K562 (cell line): Measurements from ENCODE around the gene CHMP2A. TPM values are rescaled to one million over a fixed set of nuclear protein-coding genes. Genes with fewer than 3 reads are reported as not detected.
A peak's percentile ranks its signal among the peaks of the same experiment; 100 is the strongest.

Experiments
- ADNP ChIP-seq: fragments of 200-800 bp; sonication (Bioruptor generic); IDR thresholded peaks from 2 replicates; pipeline ENCODE4 v1.6.1; 2016; ENCODE audit warnings: missing genetic modification characterization, missing compliant biosample characterization
- BCLAF1 ChIP-seq, 2 experiments: fragments of 450-650 bp in 1 of 2; IDR thresholded peaks; 2 replicates each; pipeline ENCODE4 v1.6.1; 2011 to 2017; ENCODE audit warnings: low read depth in 2 of 2, antibody characterized with exemption in 1 of 2, borderline replicate concordance in 1 of 2, low read length in 1 of 2, mild to moderate bottlenecking in 1 of 2, mixed read lengths in 1 of 2; ENCODE audit not compliant: control insufficient read depth in 1 of 2
- DEAF1 ChIP-seq: fragments of 450-650 bp; formaldehyde crosslinking; IDR thresholded peaks from 2 replicates; pipeline ENCODE4 v1.4.0; 2020; ENCODE audit warnings: mild to moderate bottlenecking, moderate library complexity
- FOXA1 ChIP-seq: fragments of 450-650 bp; IDR thresholded peaks from 2 replicates; pipeline ENCODE4 v1.6.1; 2016; ENCODE audit warnings: mild to moderate bottlenecking, borderline replicate concordance
- HDGF ChIP-seq: fragments of 450-650 bp; IDR thresholded peaks from 2 replicates; pipeline ENCODE4 v1.6.1; 2016
- ILK ChIP-seq: fragments of 450-650 bp; IDR thresholded peaks from 2 replicates; pipeline ENCODE4 v1.6.1; 2016; ENCODE audit warnings: missing genetic modification characterization, low read depth, mild to moderate bottlenecking, missing compliant biosample characterization, moderate library complexity, borderline replicate concordance
- JUND ChIP-seq, 2 experiments: IDR thresholded peaks; 2 replicates in 1 of 2; 3 replicates in 1 of 2; pipeline ENCODE4 v1.6.1; 2011; ENCODE audit warnings: borderline replicate concordance in 2 of 2, low read depth in 2 of 2, low read length in 2 of 2, improper control_type of control experiment in 1 of 2, missing biosample characterization in 1 of 2, missing genetic modification characterization in 1 of 2, missing genetic modification reagents in 1 of 2
- NCOR1 ChIP-seq: fragments of 450-650 bp; IDR thresholded peaks from 2 replicates; pipeline ENCODE4 v1.6.1; 2016; ENCODE audit warnings: mild to moderate bottlenecking, moderate library complexity
- NEUROD1 ChIP-seq: fragments of 150-350 bp; IDR thresholded peaks from 2 replicates; pipeline ENCODE4 v1.6.1; 2014; ENCODE audit warnings: borderline replicate concordance, low read length, low read depth; ENCODE audit not compliant: partially characterized antibody
- RBM15 ChIP-seq: fragments of 200-400 bp; formaldehyde crosslinking; IDR thresholded peaks from 2 replicates; pipeline ENCODE4 v1.6.1; 2018; ENCODE audit warnings: mild to moderate bottlenecking, low read length, moderate library complexity; ENCODE audit not compliant: insufficient read depth
- SREBF2 ChIP-seq: sonication (generic); formaldehyde crosslinking; IDR thresholded peaks from 2 replicates; pipeline ENCODE4 v1.4.0; 2020; ENCODE audit warnings: mild to moderate bottlenecking, missing genetic modification reagents
- TCFL5 ChIP-seq: fragments of 250-450 bp; sonication (Bioruptor Pico); conservative IDR thresholded peaks from 2 replicates; pipeline ENCODE4 v1.6.1; 2021; ENCODE audit warnings: mild to moderate bottlenecking, moderate library complexity, matching md5 sums
- U2AF1 ChIP-seq: fragments of 200-400 bp; formaldehyde crosslinking; optimal IDR thresholded peaks from 2 replicates; pipeline ENCODE3; 2017; ENCODE audit warnings: mild to moderate bottlenecking, low read depth, low read length, moderate library complexity
- USF2 ChIP-seq: sonication (generic); formaldehyde crosslinking; IDR thresholded peaks from 2 replicates; pipeline ENCODE4 v1.5.0; 2020; ENCODE audit warnings: missing genetic modification reagents
- XRCC3 ChIP-seq: fragments of 450-650 bp; IDR thresholded peaks from 2 replicates; pipeline ENCODE4 v1.6.1; 2017; ENCODE audit warnings: mild to moderate bottlenecking, moderate library complexity
- ZBED1 ChIP-seq: IDR thresholded peaks from 2 replicates; pipeline ENCODE4 v1.6.1; 2014
- ZFP30 ChIP-seq: fragments of 250-450 bp; sonication (Bioruptor Pico); IDR thresholded peaks from 2 replicates; pipeline ENCODE4 v1.8.0; 2022; ENCODE audit warnings: moderate library complexity, mild to moderate bottlenecking, inconsistent platforms, borderline replicate concordance
- ZNF134 ChIP-seq: fragments of 250-450 bp; sonication (Bioruptor Pico); conservative IDR thresholded peaks from 2 replicates; pipeline ENCODE4 v1.4.0; 2020
- ZNF174 ChIP-seq: fragments of 250-450 bp; sonication (Bioruptor Pico); IDR thresholded peaks from 2 replicates; pipeline ENCODE4 v1.4.0; 2020; ENCODE audit warnings: mild to moderate bottlenecking
- ZNF217 ChIP-seq: sonication (generic); formaldehyde crosslinking; IDR thresholded peaks from 2 replicates; pipeline ENCODE4 v1.8.0; 2022; ENCODE audit warnings: mild to moderate bottlenecking, missing genetic modification reagents
- ZNF232 ChIP-seq: sonication (generic); formaldehyde crosslinking; IDR thresholded peaks from 2 replicates; pipeline ENCODE4 v1.8.0; 2022; ENCODE audit warnings: mild to moderate bottlenecking, missing genetic modification reagents
- ZNF282 ChIP-seq: sonication (generic); formaldehyde crosslinking; IDR thresholded peaks from 2 replicates; pipeline ENCODE4 v1.8.1; 2023; ENCODE audit warnings: missing genetic modification reagents
- ZNF431 ChIP-seq: sonication (generic); formaldehyde crosslinking; IDR thresholded peaks from 2 replicates; pipeline ENCODE4 v1.8.0; 2022; ENCODE audit warnings: mild to moderate bottlenecking, missing genetic modification reagents
- polyA plus RNA-seq, 8 experiments: library from polyadenylated mRNA; depleted of rRNA in 4 of 8; stranded (reverse) in 5 of 8; unstranded in 3 of 8; fragments of >200 nt; fragmentation: Nextera tagmentation in 2 of 8; fragmentation: Illumina TruSeq in 1 of 8; extraction: Ambion mirVana in 2 of 8; extraction: Trizol in 1 of 8; gene quantifications; 2 replicates each; pipeline versions ENCODE4 v1.2.1 to v1.2.3, GENCODE V29; 2011 to 2014; ENCODE audit warnings: inconsistent platforms in 1 of 8, missing spikeins in 1 of 8
- total RNA-seq, 7 experiments: library from RNA; depleted of rRNA in 6 of 7; stranded (reverse); fragments of >200 nt in 6 of 7; fragmentation: Illumina TruSeq in 2 of 7; extraction: Trizol in 2 of 7; gene quantifications; 2 replicates each; pipeline versions ENCODE4 v1.2.1 to v1.2.3, GENCODE V29; 2011 to 2021; ENCODE audit warnings: low replicate concordance in 1 of 7

The CHMP2A gene
- total and polyA plus RNA-seq, 9 of the 15 experiments (the other 6 are each of a cell fraction or from before 2014, with no cell fraction given) = 57.6 to 159 (median 87.2) TPM

- TF ChIP-seq BCLAF1 (IDR thresholded peaks at IDR 0.05; ENCODE audit: borderline replicate concordance in 1 of 2, control insufficient read depth in 1 of 2, low read depth in 2 of 2, low read length in 1 of 2) (no peak), NCOR1 (0 out of 2 replicates have a peak, but pooled peaks have one; percentile 22), SREBF2 (CRISPR knock-in tag) (no peak), ZNF431 (CRISPR knock-in tag) (0 out of 2 replicates have a peak, but pooled peaks have one; percentile 26), DEAF1 (CRISPR knock-in tag) (peak; percentile 46; the same call in 1 of the 2 replicates), U2AF1 (peak; percentile 51), ZNF134 (CRISPR knock-in tag) (no peak), HDGF (peak; percentile 74; the same call in 1 of the 2 replicates), ZFP30 (CRISPR knock-in tag) (no peak), NEUROD1 (no peak), ZBED1 (no peak), RBM15 (no peak), ZNF232 (no peak), FOXA1 (no peak), ADNP (no peak), TCFL5 (no peak), USF2 (CRISPR knock-in tag) (no peak), ILK (tag) (no peak), ZNF217 (CRISPR knock-in tag) (no peak), ZNF282 (CRISPR knock-in tag) (0 out of 2 replicates have a peak, but pooled peaks have one; percentile 72), JUND (IDR thresholded peaks at IDR 0.05; ENCODE audit: borderline replicate concordance, low read depth, low read length) (0 out of 2 replicates have a peak, but pooled peaks have one; percentile 43), JUND (tag; IDR thresholded peaks at IDR 0.05; ENCODE audit: borderline replicate concordance, low read depth, low read length) (peak; percentile 55; the same call in 1 of the 3 replicates), XRCC3 (no peak), ZNF174 (no peak)
Observed at GRCh38 chr19:58513694-58514563, 41.0 kb downstream of the CHMP2A start (continued).
